Measurements from ENCODE around the gene SLC8A3. TPM values are rescaled to one million over a fixed set of nuclear protein-coding genes. Genes with fewer than 3 reads are reported as not detected.

Gene SLC8A3
- polyA plus RNA-seq, 12 donors: 2.7 to 12.0 (median 6.7) TPM; not detected in 2

DNA sequence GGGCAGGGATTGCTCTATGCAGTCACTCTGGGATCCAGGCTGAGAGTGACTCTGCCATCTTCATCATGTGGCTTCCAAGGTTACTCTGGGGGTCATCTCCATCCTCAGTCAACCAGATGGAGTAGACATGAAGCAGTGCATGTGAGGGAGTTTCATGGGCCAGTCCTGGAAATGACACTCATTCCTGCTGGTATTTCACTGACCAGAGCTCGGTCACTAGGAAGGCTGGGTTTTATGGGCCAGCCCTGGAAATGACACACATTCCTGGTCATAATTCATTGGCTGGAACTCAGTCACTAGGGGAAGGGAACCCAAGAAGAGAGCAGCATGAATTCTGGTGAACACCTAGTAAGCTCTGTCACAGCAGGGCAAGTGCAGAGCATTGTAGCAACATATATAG, 164.9 kb downstream of the SLC8A3 start:
- DNase-seq: no peak

DNA sequence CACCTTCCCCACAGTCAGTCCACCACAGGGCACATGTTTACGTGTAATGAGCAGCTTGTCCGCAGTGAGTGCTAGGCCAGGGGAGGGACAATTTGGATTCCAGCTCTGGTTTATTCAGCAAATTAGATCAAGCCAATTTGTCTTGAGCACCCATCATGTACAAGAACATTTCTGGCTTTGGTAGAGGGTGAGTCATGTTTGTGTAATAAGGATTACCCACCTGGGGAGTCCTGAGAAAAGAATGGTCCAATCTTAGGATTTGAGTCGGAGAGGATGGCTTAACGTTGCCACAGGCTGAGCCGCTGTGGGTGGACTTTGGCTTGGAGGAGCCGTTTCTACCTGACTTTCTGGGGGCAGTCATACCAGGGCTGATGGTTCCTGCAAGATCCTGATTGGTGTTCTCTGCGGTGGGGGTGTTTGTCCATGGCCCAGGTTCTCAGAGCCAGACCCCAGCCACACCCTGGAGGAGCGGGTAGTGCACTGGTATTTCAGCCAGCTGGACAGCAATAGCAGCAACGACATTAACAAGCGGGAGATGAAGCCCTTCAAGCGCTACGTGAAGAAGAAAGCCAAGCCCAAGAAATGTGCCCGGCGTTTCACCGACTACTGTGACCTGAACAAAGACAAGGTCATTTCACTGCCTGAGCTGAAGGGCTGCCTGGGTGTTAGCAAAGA, 165.8 kb downstream of the SLC8A3 start:
- DNase-seq: no peak

DNA sequence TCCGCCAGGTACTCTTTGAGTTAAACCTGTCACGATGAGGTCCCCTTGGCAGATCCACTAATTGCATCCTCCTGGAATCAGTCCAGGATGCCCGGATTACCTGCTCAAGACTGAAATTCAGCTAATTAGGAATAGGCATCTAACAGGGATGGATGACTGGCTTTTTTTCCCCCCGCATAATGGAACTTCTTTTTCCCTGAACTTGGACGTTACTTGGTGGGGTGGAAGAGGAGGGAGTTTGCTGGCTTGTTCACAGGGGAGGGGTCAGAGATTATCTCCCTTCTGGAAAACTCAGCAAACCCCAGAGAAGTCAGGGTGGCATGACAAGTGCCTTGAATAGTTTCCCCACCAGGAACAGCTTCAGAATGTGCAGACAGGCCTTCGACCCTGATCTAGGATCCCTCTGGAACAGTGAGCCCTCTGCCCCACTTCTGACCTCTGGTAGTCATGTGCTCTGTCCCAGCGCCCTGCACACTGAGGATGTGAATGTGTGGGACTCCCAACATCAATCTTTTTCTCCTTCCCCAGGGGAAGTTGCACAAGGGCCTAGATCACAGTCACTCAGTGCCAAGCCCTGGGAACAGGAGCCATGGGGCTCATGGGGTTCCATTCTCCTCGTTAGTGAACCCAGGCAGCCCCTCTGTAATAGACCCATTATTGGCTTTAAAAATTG, 167.1 kb downstream of the SLC8A3 start:
- DNase-seq: no peak

DNA sequence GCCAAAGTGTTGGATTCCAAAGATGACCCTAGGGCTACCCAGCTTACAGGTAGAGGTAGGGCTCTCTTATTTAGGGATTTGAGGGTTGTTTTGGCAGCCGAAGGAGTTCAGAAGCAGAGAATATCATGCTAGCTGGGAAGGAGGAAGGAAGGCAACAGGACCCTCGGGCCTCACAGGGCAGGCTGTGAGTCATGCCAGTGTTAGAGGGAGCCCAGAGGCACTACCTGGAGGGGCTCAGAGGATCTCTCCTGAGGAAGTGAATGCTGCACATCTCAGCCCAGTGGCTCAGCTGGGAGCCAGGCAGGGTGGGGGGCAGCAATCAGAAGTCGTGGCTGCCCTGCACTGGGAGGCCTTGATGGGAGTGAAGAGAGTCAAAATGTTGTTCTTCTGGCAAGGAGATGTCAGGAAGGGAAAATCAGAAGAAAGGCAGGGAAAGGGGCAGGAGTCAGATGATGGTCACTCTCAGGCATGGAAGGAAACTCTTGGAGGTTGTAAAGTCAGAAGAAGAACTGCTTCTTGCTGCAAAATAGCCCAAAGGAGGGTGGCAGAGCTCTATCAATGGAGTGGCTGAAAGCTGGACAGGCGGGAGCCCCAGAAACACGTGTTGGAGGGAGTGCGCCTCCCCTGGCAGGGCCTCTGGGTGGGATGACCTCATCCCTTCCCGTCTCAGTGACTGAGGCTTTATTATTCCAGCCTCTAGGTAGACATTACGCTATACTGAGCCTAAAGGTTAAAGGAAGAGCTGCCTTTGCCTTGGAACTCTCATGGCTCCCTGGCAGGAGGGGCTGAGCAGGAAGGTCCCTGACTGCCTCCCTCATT, 168.2 kb downstream of the SLC8A3 start:
- no peak for DNase-seq

DNA sequence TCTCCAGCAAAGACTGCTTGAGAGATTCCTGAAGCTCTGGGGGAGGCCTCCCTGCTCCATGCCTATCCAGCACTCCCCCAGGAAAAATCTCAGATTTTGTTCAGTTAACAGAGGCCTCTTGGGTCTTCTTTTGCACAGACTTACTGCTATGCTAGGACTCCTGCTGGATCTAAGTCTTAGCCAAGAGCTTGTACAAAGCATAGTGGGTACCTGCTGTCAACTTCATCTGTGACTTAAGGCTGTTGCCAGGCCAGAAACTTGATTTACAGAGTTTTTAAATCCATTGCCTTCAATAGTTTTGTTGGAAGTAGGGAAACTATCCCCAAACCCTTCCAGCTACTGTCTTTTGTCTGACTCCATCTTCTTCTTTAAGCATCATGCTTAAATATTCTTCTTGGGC, 169.1 kb downstream of the SLC8A3 start:
- no peak for DNase-seq

DNA sequence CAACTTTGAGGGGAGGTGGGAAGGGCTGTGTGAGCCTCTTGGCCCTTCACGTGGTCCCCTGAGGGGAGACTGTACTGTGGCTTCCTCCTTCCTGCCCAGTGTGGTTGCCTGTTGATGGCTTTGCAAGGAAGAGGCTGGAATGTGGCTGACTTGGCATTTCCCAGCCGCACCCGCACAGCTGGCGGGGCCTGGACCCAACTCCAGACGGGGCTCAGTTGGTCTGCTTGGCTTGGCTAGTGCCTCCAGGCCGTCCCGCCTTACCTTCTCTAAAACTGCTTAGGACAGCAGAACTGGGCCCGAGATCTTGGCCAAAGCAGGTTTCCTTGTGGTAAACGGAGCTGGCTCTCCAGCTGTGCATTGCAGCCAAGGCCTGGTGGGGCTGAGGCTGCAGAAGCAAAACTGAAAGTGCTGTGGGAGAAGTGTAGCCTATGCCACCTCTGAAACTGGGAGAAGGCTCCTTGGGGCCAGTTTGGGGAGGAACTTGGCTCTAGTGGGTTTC, 170.0 kb downstream of the SLC8A3 start:
- DNase-seq: no peak

DNA sequence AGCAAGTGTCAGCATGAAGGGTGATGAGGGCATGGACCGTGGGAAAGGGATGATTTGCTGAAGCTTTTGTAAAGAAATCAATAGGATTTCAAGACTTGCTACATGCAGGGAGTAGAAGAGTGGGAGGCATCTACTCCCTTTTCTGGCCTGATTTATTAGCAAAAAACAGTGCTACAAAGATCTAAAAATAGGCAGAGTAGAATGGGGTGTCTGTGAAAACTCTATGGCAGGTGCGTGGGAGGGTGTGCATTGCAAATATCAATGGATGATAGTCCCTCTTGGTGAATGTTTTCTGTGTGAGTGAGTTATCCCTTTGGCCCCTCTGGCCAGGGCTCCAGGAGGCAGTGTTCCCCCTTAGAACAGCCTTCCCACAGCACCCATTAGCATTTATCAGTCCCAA, 170.5 kb downstream of the SLC8A3 start:
- DNase-seq: no peak

DNA sequence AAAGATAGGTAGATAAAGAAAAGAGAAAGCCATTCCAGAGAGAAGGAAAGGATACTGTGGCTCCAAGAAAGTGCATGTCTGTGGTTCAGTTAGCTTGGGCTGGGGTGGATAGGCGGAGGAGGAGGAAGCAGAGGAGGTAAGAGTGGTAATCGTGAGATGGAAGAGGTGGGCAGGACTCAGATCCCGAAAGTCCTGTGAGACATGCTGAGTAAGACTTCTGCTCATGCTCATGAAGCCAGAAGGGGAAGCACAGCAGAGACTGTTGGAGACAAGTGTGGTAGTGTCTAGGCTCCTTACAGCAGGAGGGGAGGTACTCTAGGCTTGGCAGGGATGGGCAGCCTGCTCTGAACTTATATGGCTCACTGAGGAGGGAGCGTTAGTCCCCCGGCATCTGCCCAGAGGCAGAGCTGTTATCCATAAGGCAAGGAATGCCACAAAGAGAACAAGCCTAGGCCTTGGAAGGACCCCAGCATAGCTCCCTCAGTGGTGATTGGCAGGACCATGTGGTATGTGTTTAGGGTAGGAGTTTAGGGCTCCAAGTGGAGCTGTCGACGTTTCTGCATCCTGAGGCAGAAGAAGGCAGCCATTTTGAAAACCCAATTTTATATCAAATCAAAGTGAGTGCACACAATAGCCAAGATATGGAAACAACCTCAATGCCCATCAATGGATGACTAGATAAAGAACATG, 174.2 kb downstream of the SLC8A3 start:
- DNase-seq: no peak

DNA sequence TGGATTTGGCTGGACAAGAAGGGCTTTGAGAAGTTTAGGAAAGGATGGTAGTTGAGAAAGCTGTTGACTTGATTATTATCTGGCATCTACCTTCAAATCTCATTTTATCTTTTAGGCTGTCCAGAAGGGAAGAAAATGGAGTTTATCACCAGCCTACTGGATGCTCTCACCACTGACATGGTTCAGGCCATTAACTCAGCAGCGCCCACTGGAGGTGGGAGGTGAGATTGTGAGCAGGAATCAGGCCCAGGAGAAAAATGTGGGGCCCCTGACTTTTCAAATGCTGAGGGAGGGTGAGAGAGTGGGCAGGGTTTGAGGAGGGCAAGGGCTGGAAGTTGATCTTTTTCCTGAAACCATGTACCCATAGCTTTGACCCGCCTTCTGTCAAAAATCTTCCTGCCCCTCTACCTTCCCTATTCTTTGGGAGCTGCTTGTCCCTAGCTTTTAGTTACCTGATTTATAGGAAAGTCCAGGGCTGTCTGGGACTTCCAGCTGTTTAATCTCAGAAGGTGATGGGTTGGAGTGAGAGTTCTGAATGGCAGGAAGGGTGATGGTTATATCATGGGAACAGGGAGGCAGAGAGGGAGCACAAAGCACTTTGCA, 175.4 kb downstream of the SLC8A3 start:
- no peak for DNase-seq

DNA sequence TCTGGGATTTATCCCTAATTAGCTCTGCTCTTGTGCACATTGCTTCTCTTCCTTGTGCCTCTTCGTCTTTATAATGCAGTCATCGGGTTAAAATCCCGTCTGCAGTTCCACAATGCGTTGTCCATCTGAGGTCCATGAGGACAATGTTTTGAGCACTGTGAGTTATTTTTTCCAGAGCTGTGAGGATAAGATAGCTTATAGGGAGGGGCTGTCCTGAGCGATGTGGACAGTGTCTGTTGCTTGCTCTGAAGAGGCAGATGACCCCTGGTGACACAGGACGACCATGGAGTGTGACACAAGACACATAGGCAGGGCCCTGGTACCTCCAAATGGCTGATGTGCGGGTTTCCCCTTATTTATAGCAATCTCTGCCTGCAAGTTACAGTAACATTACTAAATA, 177.0 kb downstream of the SLC8A3 start:
- DNase-seq: no peak

DNA sequence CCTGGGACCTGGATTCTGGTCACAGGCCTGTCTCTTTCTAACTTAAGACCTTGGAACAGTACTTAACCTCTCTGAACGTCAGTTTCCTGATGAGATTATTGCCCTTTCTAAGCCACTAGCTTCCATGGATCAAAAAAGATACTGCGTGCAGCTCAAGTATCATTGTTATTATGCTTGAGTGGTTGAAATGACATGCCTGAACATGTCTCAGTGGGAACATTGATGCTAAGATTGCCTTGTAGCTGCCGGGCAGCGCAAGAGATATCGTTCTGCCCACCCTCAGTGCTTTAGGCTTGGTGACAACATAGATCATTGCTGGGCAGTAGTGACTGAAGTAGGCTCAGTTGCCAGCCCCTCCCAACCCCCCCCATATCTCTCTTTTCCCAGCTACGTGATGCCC, 177.7 kb downstream of the SLC8A3 start:
- DNase-seq: no peak

DNA sequence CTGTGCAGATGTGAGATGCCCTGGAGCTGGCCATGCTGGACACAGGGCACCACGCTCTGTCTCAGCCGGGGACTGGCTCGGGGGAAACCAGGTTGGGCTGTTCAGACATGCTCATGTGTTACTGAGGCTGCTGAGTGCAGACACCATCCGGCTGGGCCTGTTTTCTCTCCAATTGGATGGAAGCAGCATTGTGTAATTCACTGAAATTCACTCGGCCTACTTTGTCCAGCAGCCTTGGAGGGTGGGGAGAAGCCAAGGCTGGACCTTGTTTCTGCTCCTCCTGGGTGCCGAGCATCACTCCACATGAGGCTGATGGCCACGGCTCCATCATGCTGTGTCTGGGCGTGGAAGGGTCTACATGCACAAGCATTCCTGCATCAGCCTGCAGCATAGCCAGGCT, 178.8 kb downstream of the SLC8A3 start:
- no peak for DNase-seq

DNA sequence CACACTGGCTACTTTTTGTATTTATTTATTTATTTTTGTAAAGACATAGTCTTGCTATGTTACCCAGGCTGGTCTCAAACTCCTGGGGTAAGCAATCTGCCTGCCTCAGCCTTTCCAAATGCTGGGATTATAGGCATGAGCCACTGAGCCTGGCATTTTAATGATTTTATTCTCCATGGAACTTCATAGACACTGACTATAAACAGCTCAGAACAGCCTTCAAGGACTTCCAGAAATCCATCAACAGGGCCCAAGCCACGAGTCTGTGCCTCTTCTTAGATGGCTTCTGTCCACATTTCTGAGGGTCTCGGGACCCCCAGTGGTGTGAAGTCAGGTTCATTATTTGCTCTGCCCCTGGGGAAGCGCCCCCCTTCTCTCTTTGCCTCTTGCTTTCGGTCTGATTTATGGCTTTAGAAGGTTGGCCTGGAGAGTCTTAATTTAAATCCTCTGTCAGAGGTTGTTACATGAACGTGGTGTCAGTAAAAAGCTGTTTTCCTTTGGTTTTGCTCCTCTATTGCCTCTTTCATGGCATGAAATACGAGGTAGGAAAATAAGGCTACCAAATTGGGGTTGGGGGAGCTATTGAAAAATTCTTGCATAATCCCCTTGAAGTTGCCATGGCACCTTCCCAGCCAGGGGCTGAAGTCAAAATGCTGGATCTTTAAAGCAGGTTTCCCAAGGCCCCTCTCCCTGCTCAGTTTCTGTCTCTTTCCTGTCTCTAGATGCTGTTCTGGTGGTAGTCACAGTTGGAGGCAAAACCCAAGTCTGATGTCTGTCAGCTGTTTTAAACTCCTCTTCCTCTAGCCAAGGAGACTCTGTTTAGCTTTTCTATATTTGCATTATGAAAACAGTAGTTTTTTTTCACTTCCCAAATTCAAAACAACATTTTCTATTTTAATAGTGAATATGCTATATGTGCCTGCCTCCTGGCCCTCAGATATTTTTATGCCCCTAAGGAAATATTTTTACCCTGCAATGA, 180.2 kb downstream of the SLC8A3 start:
- no peak for DNase-seq

DNA sequence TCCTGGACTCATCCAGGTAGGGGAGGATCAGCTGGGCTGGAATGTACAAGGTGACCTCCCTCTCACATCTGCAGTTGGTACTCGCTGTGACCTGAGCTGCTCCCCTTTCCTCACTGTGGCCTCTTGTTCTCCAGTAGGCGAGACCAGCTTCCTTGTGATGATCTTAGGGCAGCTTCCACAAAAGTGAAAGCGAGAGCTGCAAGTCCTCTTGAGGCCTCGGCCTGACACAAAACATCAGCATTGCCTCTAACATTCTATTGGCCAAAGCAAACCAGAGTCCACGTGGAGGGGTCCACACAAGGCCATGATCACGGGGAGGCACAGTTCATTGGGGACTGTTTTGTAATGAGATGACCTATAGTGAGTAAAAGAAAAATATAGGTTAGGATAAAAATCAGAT, 182.1 kb downstream of the SLC8A3 start:
- no peak for DNase-seq

DNA sequence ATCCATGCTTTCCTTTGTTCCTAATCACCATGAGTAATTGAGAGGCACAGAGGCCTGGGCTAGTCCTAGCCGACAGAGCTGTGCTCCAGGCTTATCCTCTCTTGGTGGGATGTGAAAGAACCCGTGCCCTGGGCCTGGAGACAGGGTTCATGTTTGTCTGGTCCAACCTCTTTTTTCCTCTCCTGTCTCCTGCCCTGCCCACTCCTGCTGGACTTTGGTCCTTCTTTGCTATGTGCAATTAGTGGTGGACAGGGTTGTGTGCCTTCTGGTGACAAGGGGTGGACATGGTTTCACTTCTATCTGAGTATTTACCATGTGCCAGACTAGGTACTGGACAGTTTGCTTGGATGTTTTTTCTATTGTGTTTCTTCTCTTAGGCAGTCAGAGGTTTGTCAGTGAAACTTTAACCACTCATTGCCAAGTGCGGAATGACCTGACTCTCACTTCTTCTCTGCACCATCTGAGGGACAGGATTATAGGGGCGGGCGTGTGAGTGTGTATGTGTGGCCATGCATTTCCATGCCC, 183.4 kb downstream of the SLC8A3 start:
- no peak for DNase-seq

DNA sequence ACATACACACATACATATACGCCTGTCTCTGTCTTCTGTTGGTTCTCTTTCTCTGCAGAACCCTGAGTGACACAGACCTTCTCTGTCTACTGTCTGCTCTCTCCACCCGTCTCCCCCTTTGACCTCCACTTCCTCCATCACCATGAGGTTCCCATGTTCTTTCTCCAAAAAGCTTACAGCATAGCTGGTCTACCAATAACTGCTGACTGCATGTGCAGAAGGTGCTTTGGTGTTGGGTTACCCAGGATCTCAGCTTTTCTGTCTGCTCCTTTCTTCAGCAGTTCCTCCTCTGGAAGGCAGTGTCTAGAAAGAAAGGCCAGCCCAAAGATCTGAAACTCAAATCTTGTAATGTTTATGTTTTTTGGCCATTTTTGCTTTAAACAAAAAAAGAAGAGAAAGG, 184.0 kb downstream of the SLC8A3 start:
- DNase-seq: no peak

DNA sequence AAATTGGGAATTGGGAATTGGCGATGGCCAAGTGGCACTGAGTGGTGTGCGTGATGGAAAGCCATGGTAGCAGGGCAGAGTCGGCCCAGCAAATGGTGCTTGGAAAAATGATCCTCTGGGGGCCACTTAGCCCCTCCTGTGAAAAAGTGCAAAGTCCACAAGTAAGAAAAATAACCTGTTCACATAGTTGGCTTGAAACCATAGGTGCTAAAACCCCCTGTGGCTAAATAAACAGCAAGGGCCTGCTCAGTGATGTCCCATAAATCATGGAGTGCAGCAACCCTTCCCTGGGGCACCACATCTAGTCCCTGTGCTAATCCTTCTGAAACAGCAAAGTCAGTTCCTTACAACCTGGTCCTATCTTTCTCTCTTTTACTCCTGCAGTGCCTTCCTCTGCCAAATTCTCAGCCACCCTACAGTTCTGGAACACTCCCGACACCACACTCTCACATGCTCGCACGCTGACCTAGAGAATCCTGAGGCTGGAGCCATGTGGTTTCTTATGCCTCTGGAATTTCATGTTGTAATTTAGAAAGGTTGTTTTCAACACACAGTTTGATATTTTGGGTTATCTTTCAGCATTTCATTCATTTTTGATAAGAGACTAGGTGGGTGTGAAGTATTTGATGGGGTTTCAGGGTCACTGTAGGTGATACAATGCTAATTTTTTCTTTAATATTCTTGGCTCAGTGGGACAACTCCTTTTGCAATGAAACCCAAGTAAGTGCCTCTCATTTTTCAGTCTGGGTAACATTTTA, 186.0 kb downstream of the SLC8A3 start:
- no peak for DNase-seq

DNA sequence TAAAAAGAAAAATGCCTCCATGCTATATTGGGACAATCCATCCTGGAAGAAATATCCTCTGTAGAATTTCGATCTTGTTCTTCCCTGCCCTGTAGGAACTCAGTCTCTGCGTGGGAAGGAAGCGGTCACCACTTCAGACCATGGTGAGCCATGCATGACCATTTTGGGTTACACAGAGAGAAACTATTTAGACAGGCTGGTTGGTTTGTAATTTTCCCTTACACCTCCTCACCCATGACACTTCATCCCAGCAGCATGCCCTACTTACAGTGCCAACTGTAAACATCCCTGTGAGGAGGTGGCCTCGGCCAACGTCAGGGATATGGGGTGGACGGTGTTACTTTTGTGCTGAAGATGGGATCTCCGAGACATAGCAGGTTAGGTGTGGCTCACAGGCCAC, 188.2 kb downstream of the SLC8A3 start:
- DNase-seq: no peak

DNA sequence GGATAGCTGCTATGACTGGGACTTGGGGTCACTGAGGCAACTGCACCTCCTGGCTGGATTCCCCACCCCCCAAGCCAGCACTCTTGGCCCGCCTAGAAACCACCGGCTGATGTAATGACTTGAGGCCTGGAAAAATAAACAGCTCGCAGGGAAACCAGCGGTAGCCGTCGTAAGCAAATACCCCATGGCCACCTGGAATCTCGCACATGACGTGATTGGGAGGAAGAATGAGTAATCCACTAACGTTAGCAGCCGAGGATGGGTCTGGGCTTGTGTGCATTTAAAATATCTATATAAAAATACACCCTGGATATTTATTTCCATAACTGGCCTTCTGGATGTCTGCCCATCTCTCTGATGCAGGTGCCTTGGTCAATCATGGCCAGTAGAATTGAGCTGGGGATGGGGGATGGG, 189.5 kb downstream of the SLC8A3 start:
- DNase-seq: no peak
